Testis (tissue), 2 donors: ENCODE measurements around the gene MANBA.

ENCODE experiments used
- CTCF ChIP-seq, 3 experiments: fragments of 450-650 bp in 2 of 3; fragments of 200-600 bp in 1 of 3; sonication (generic) in 1 of 3; IDR thresholded peaks; one replicate each; pipeline ENCODE4 v1.5.1; 2016 to 2019; ENCODE audit warnings: antibody characterized with exemption in 3 of 3, mild to moderate bottlenecking in 2 of 3, moderate library complexity in 1 of 3
- POLR2A ChIP-seq: fragments of 450-650 bp; IDR thresholded peaks from one replicate; pipeline ENCODE4 v1.6.1; 2017; ENCODE audit warnings: antibody characterized with exemption, mild to moderate bottlenecking, moderate library complexity

DNA sequence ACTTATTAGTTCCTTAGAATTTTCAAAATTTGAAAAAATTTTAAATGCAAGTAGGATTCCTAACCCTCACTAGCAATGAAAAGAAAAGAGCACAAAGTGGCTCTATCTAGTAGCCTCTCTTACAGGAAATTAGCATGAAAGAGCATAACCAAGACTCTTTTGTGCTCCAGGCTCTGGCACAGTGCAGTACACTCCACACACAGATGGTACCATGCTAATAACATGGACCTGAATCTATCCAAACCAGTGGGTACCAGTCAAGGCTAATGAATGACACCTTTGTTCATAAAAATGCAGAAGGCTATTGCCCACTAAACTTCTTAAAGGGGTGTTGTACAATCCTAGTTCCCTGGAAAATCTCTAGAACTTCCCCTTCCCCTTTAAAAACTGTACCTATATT lies 119.0 kb downstream of the MANBA start:
- TF ChIP-seq CTCF (IDR thresholded peaks at IDR 0.05) (no peak), POLR2A (no peak)
